OCI-LY3 (cell line): ENCODE results near the gene ZNF185.

ENCODE experiments used
- H2AFZ ChIP-seq: fragments of 200-600, 300-600 bp; shearing (Covaris generic); 2 replicates; pipeline ENCODE4 v1.6.0; 2014; ENCODE audit warnings: antibody characterized with exemption, low read depth, low read length
- H3K27ac ChIP-seq: fragments of 200-600, 300-600 bp; sonication (generic); 2 replicates; pipeline ENCODE4 v1.5.1; 2014; ENCODE audit warnings: mild to moderate bottlenecking, low read length, moderate library complexity, mixed read lengths
- H3K27me3 ChIP-seq: fragments of 200-600, 300-600 bp; sonication (generic); 2 replicates; pipeline ENCODE4 v1.6.1; 2014; ENCODE audit warnings: low read depth, low read length, mixed read lengths
- H3K36me3 ChIP-seq: fragments of 200-600, 300-600 bp; sonication (generic); replicated peaks from 2 replicates; pipeline ENCODE3; 2014; ENCODE audit warnings: low read depth, low read length, mixed read lengths
- H3K4me1 ChIP-seq: fragments of 300-600, 200-600 bp; sonication (generic); 2 replicates; pipeline ENCODE4 v1.6.1; 2014; ENCODE audit warnings: low read length, mixed read lengths
- H3K4me2 ChIP-seq: fragments of 200-600, 300-600 bp; sonication (generic); 2 replicates; pipeline ENCODE4 v1.6.1; 2014; ENCODE audit warnings: low read length, mixed read lengths
- H3K4me3 ChIP-seq: fragments of 300-600, 200-600 bp; sonication (generic); 2 replicates; pipeline ENCODE4 v1.5.1; 2014; ENCODE audit warnings: antibody characterized with exemption, mild to moderate bottlenecking, low read length, moderate library complexity
- H3K79me2 ChIP-seq: fragments of 300-600, 200-600 bp; shearing (Covaris generic); 2 replicates; pipeline ENCODE4 v1.6.1; 2014; ENCODE audit warnings: mild to moderate bottlenecking, low read length, mixed read lengths
- H3K9ac ChIP-seq: fragments of 300-600, 200-600 bp; shearing (Covaris generic); 2 replicates; pipeline ENCODE4 v1.6.0; 2014; ENCODE audit warnings: mild to moderate bottlenecking, low read length, moderate library complexity
- H3K9me3 ChIP-seq: fragments of 200-600, 300-600 bp; shearing (Covaris generic); 2 replicates; pipeline ENCODE4 v1.6.1; 2014; ENCODE audit warnings: low read length, mixed read lengths; ENCODE audit not compliant: insufficient read depth
- H4K20me1 ChIP-seq: fragments of 200-600, 300-600 bp; sonication (generic); 2 replicates; pipeline ENCODE4 v1.6.1; 2016; ENCODE audit warnings: low read length, mixed read lengths; ENCODE audit not compliant: insufficient read depth
- EZH2phosphoT487 ChIP-seq: fragments of 200-600 bp; shearing (Covaris generic); IDR thresholded peaks from 2 replicates; pipeline ENCODE4 v1.6.1; 2018; ENCODE audit warnings: antibody characterized with exemption, mixed run types, low read depth
- TF ChIP-seq, protein P1 (sequence below): fragments of 200-600, 300-600 bp; sonication (generic); IDR thresholded peaks from 2 replicates; pipeline ENCODE4 v1.5.1; 2014; ENCODE audit warnings: antibody characterized with exemption, low read length, low read depth

The ZNF185 gene

GRCh38 chrX:152895724-152896420 is 2.0 kb upstream of the ZNF185 start:
- TF ChIP-seq, protein P1, sequence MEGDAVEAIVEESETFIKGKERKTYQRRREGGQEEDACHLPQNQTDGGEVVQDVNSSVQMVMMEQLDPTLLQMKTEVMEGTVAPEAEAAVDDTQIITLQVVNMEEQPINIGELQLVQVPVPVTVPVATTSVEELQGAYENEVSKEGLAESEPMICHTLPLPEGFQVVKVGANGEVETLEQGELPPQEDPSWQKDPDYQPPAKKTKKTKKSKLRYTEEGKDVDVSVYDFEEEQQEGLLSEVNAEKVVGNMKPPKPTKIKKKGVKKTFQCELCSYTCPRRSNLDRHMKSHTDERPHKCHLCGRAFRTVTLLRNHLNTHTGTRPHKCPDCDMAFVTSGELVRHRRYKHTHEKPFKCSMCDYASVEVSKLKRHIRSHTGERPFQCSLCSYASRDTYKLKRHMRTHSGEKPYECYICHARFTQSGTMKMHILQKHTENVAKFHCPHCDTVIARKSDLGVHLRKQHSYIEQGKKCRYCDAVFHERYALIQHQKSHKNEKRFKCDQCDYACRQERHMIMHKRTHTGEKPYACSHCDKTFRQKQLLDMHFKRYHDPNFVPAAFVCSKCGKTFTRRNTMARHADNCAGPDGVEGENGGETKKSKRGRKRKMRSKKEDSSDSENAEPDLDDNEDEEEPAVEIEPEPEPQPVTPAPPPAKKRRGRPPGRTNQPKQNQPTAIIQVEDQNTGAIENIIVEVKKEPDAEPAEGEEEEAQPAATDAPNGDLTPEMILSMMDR: no peak
- no peak for TF ChIP-seq EZH2phosphoT487
- Histone ChIP-seq H3K9ac (no peak overlapping the region), H3K27ac (no peak overlapping the region), H3K4me1 (no peaks in the 10 kb centered on the region), H3K27me3 (peaks cover 16% of the 10 kb centered on the region), H3K4me2 (no peak overlapping the region), H2AFZ (no peak overlapping the region), H3K9me3 (no peaks in the 10 kb centered on the region), H4K20me1 (no peaks in the 10 kb centered on the region), H3K79me2 (no peaks in the 10 kb centered on the region), H3K36me3 (no peaks in the 10 kb centered on the region), H3K4me3 (no peak overlapping the region)

- no peak overlapping the region for H2AFZ ChIP-seq
- no peaks in the 10 kb centered on the region for H3K4me1 ChIP-seq
- H3K36me3 ChIP-seq: no peaks in the 10 kb centered on the region
- no peak overlapping the region for H3K4me3 ChIP-seq
- H3K79me2 ChIP-seq: no peaks in the 10 kb centered on the region
- no peaks in the 10 kb centered on the region for H3K9me3 ChIP-seq
- TF ChIP-seq, protein P1: no peak
- no peak for TF ChIP-seq EZH2phosphoT487
- no peak overlapping the region for H3K27ac ChIP-seq
- H3K9ac ChIP-seq: no peak overlapping the region
- H3K4me2 ChIP-seq: no peak overlapping the region
- peaks cover 13% of the 10 kb centered on the region for H3K27me3 ChIP-seq
- H4K20me1 ChIP-seq: no peaks in the 10 kb centered on the region
These were observed 1.4 kb upstream of the ZNF185 start for GRCh38 chrX:152896450-152896849.

- Histone ChIP-seq H3K79me2 (no peaks in the 10 kb centered on the region), H4K20me1 (no peaks in the 10 kb centered on the region), H3K4me2 (no peak overlapping the region), H3K27ac (no peak overlapping the region), H3K27me3 (no peaks in the 10 kb centered on the region), H3K36me3 (no peaks in the 10 kb centered on the region), H2AFZ (no peak overlapping the region), H3K9ac (no peak overlapping the region), H3K9me3 (no peaks in the 10 kb centered on the region), H3K4me1 (no peaks in the 10 kb centered on the region), H3K4me3 (no peak overlapping the region)
- TF ChIP-seq, protein P1: no peak
- no peak for TF ChIP-seq EZH2phosphoT487
These were observed 575 bp downstream of the ZNF185 start for GRCh38 chrX:152898442-152898841.

DNA sequence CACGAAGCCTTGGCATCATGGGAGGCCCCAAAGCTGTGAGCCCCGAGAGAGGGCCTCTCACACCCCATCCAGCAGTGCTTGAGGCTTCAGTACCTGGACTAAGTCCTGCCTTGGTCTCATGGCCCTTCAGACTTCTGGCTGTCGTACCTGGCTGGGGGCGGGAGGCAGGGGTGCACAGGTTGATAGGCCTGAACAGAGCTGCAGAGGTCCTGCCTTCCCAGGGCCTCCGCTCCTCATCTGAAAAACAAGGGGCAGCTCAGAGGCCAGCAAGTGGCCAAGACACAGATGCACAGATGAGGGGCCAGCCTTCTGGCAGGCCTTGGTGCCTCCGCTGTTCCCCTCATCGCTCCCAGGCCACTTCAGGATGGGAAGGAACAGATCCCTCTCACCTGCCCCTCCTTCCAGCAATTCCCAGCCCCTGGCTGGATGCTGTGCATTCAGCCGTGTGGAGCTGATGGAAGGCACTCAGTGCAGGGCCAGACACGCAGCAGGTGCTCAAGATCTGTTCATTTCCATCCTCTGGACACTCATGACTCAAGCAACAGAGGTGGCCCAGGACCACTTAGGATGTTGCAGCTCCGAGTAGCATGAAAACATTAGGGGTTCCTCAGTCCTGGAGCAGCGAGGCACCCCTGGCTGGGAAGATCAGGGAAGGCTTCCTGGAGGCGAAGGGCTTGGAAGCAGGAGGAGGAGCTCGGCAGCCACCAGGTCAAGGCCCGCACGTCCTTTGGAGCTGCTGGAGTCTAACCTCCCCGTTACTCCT is 1.4 kb downstream of the ZNF185 start:
- no peak overlapping the region for H3K4me2 ChIP-seq
- no peaks in the 10 kb centered on the region for H3K9me3 ChIP-seq
- H2AFZ ChIP-seq: no peak overlapping the region
- H3K4me3 ChIP-seq: no peak overlapping the region
- TF ChIP-seq EZH2phosphoT487: no peak
- TF ChIP-seq, protein P1: no peak
- no peaks in the 10 kb centered on the region for H3K27me3 ChIP-seq
- no peaks in the 10 kb centered on the region for H3K79me2 ChIP-seq
- H3K9ac ChIP-seq: no peak overlapping the region
- no peak overlapping the region for H3K27ac ChIP-seq
- no peaks in the 10 kb centered on the region for H3K36me3 ChIP-seq
- no peaks in the 10 kb centered on the region for H4K20me1 ChIP-seq
- H3K4me1 ChIP-seq: no peaks in the 10 kb centered on the region
